AG04449 (cell line): Measurements from ENCODE around the gene SMIM14.
"Not testable (repeated sequence)": the region's sequence is repeated elsewhere in the genome, so short reads cannot be mapped to it uniquely, and the experiment has no call there.

Experiments used
- CTCF ChIA-PET: fragments of 350-600 bp; formaldehyde crosslinking; extraction: SDS; loops from one replicate; lab custom pipeline; 2021; ENCODE audit warnings: antibody characterized with exemption; lab: Yijun Ruan, JAX
- POLR2A ChIA-PET: fragments of 400-600, 350-600 bp; formaldehyde crosslinking; extraction: SDS; loops from one replicate; lab custom pipeline; 2020; ENCODE audit warnings: antibody characterized with exemption, inconsistent platforms; lab: Yijun Ruan, JAX
- DNase-seq: peaks from one replicate; pipeline ENCODE4 v3.0.0-alpha.2; 2010; ENCODE audit warnings: low read depth, low spot score
- H3K4me3 ChIP-seq: 2 replicates; pipeline ENCODE4 v1.5.1; 2011; ENCODE audit warnings: low read depth, mild to moderate bottlenecking, control low read depth, low read length
- CTCF ChIP-seq: IDR thresholded peaks from one replicate; pipeline ENCODE4 v1.5.1; 2011; ENCODE audit warnings: mild to moderate bottlenecking, moderate library complexity, low read length, control low read depth, inconsistent platforms; ENCODE audit not compliant: insufficient read depth; ENCODE audit errors: missing control alignments

Gene SMIM14

GRCh38 chr4:39658756-39659155 lies 20.1 kb upstream of the SMIM14 start:
- CTCF ChIA-PET: interaction anchor here (0.8 to 6.6 kb wide), 7 partner anchors 11 to 193 kb away, joined by 3 to 57 read pairs (median 3); no protein-coding TSS in a partner anchor
- no peak for TF ChIP-seq CTCF
- no peak overlapping the region for H3K4me3 ChIP-seq
- POLR2A ChIA-PET: no interaction called here
- no peak for DNase-seq

GRCh38 chr4:39657465-39657864 lies 18.8 kb upstream of the SMIM14 start:
- TF ChIP-seq CTCF: no peak
- ChIA-PET POLR2A (interaction anchor here (0.7 kb wide), 1 partner anchor 101 kb away, joined by 3 read pairs; no protein-coding TSS in a partner anchor), CTCF (interaction anchor here (0.6 to 1.3 kb wide), 4 partner anchors 147 to 221 kb away, joined by 3 to 9 read pairs (median 4); no protein-coding TSS in a partner anchor)
- no peak for DNase-seq
- H3K4me3 ChIP-seq: no peak overlapping the region

GRCh38 chr4:39656638-39657037 lies 18.0 kb upstream of the SMIM14 start:
- ChIA-PET CTCF (interaction anchor here (0.6 to 1.3 kb wide), 3 partner anchors 187 to 221 kb away, joined by 3 to 9 read pairs (median 4); no protein-coding TSS in a partner anchor), POLR2A (interaction anchor here (0.7 kb wide), 1 partner anchor 35 kb away, joined by 3 read pairs; no protein-coding TSS in a partner anchor)
- H3K4me3 ChIP-seq, DNase-seq: not testable (repeated sequence)

DNA sequence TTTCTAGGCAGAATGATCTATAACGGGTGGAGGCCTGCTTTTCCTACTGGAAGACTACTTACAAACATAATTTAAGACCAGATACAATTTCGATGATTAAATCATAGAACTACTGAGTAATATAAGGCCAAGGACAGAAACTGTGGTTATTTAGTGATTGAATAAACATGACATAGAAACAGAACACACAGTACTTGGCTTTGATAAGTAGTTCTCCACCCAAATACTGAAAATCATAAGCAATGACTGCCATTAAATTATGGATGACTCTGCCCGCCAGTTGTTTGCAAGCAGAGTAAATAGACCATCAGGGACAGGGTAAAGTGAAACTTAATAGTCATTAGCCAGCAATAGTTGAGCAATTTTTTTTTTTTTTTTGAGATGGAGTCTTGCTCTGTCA lies 17.2 kb upstream of the SMIM14 start:
- H3K4me3 ChIP-seq: no peak overlapping the region
- no peak for DNase-seq
- ChIA-PET CTCF (interaction anchor here (0.5 kb wide), 1 partner anchor 186 kb away, joined by 3 read pairs; no protein-coding TSS in a partner anchor), POLR2A (no interaction called here)
- no peak for TF ChIP-seq CTCF

- ChIA-PET CTCF (interaction anchor here (0.5 to 2.5 kb wide), 2 partner anchors 186 kb away, joined by 3 to 7 read pairs; no protein-coding TSS in a partner anchor), POLR2A (no interaction called here)
- no peak for DNase-seq
- no peak overlapping the region for H3K4me3 ChIP-seq
- TF ChIP-seq CTCF: no peak
These were observed 16.5 kb upstream of the SMIM14 start for GRCh38 chr4:39655211-39655610.

- CTCF ChIA-PET, DNase-seq, H3K4me3 ChIP-seq, POLR2A ChIA-PET: not testable (repeated sequence)
These were observed 12.9 kb upstream of the SMIM14 start for GRCh38 chr4:39651586-39651985.

DNA sequence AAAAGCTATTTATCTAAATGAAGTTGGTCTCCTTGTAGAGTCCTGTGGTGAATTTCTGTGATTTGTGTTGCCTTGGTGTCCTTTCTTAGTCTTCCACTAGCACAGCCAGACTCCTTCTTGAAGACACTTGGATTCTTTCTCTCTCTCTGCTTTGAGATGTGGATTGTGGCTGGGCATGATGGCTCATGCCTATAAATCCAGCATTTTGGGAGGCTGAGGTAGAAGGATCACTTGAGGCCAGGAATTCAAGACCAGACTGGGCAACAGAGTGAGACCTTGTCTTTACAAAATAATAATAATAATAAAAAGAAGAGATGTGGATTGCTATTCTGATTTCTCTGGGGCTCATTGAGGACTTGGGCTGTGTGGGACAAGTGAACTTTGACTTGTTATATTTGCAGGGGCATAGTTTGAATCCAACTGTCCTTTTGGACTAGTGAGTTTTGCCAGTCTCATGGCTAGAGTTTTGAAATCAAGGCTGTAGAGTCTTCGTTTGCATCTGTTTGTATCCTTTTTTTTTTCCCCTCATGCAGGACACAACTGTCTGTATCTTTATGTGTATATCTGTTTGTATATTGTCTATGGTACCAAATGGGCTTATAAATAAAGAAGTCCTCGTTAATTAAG lies 11.1 kb upstream of the SMIM14 start:
- POLR2A ChIA-PET: no interaction called here

More for the DNA sequence above, 11.1 kb upstream of the SMIM14 start:
- no peak for DNase-seq
- TF ChIP-seq CTCF: no peak
- CTCF ChIA-PET: interaction anchor here (1.4 kb wide), 1 partner anchor 181 kb away, joined by 4 read pairs; no protein-coding TSS in a partner anchor
- H3K4me3 ChIP-seq: no peak overlapping the region
